HG02642 (cell line): ENCODE data around the gene TMEM116.
A peak's percentile ranks its signal among the peaks of the same experiment; 100 is the strongest.
"Not testable (repeated sequence)": the region's sequence is repeated elsewhere in the genome, so short reads cannot be mapped to it uniquely, and the experiment has no call there.

Experiments
- ATAC-seq: cut with Tn5 transposase; IDR thresholded peaks from one replicate; pipeline ENCODE4 v1.9.1; 2021; ENCODE audit warnings: mild to moderate bottlenecking; ENCODE audit not compliant: unreplicated experiment, poor library complexity

Gene TMEM116

DNA sequence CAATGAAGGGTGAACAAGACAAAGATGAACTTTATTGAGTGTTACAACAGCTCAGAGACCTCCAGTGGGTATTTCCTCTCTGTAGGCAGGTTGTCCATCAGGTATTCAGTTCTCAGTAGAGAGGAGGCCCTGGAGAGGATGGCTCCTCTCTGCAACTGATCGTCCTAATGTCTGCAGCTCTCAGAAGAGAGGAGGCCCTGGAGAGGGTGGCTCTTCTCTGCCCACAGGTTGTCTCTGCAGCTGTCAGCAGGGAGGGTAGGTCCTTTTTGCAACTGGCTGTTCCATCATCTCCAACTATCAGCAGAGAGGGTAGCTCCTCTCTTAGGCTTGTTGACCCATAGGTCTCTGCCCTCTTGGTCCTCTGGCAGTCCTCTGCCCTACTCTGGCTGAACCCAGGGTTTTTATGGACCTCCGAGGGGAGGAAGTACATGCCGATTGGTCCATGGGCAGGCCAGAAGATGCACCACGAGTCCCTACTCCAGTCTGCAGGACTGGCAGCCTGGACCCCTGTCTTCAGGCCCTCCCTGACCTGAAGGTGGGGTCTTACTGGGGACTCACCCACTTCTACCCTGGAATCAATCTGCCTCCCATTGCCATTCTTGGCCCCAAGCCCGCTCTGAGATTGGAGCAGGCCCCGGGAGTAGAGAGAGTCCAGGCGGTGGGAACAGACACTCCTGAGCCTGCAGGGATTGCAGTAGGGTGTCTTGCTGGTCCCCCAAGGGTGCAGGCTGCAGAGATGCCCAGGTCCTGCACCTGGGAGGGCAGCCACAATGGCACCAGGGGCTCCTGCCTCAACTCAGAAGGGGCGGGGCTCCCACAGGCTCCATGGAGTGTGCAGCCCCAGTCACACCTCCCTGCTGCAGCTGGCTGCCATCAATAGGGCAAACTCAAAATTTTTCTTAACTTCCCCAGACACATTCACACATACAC is 2.3 kb downstream of the TMEM116 start:
- ATAC-seq, result no peak

GRCh38 chr12:112009596-112009995 is 3.4 kb downstream of the TMEM116 start:
- ATAC-seq, result not testable (repeated sequence)

GRCh38 chr12:112008918-112009317 is 4.0 kb downstream of the TMEM116 start:
- ATAC-seq, result no peak

- ATAC-seq, result no peak
Observed at GRCh38 chr12:112007945-112008344, 5.0 kb downstream of the TMEM116 start.

GRCh38 chr12:112005419-112006395 is 7.3 kb downstream of the TMEM116 start:
- ATAC-seq, result no peak

GRCh38 chr12:112004041-112004440 is 8.9 kb downstream of the TMEM116 start:
- ATAC-seq, result no peak

- no peak for ATAC-seq
Observed at GRCh38 chr12:112001576-112001975, 11.4 kb downstream of the TMEM116 start.

DNA sequence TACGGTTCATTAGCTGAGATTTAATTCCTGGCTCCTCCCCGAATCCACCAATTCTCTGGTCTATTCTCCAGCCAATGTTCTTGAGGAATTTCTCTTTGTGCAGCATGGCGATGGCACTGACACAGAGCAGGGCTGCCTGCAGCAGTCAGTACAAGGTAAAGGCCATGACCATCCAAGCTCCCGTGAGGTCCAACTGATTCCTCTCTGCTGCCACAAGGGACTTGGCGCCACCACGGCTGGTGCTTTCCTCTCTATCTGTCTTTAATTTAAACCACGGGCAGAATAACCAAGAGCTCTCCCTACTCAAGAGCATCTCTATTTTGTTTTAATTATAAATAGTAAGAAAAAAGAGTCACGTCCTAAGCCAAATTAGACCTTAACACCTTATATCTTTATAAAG is 12.1 kb downstream of the TMEM116 start:
- ATAC-seq, result no peak

DNA sequence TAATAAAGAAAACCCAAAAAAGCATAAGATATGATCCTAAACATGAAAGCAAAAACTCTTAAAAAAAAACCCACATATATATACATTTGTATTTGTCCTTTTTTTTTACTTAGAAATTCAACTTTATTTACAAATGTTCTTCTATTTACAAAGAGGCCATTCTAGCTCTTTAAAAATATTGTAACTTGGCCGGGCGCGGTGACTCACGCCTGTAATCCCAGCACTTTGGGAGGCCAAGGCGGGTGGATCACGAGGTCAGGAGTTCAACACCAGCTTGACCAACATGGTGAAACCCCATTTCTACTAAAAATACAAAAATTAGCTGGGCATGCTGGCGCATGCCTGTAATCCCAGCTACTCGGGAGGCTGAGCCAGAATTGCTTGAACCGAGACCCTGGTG is 13.8 kb downstream of the TMEM116 start:
- ATAC-seq, result not testable (repeated sequence)

- ATAC-seq, result no peak
Observed at GRCh38 chr12:111998015-111998414, 14.9 kb downstream of the TMEM116 start.

- ATAC-seq, result no peak
Observed at GRCh38 chr12:111997300-111997699, 15.7 kb downstream of the TMEM116 start.

GRCh38 chr12:111995782-111996480 is 17.0 kb downstream of the TMEM116 start:
- no peak for ATAC-seq

DNA sequence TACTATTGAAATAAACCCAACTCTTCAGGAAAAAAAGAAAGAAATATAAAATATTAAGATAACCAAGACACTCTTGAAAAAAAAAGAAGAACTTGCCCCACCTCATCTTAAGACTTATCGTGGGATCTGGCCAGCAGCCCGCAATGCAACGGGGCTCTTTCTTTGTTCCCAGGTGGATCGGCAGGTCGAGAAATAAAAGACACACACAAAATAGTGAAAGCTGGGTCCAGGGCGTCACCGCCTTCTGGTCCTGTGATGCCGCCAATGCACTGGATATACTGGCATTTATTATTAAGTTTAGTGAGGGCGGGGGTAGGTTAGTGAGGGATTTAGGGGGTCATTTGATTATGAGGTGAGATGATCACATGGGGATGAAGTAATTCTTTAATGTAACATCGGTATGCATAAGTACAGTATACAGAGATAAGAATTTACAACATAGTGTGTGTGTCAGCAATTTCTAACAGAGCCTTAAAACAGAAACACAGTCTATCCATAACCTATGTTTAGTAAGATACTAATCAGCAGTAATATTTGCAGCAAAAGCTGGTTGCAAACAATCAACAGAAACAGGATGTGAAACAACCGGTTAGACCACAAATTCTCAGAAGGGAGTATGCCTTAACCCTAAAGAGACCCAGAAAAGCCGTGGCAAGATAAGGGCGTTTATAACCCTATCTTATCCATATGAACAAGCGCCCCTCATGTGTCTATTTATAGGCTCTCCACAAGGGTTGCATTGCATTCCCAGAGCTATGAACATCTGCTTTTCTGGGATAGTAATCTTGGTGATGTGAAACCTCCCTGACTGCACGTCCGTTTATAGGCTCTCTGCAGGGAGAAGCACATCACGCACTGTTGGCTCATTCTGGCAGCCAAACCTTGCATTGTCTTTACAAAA is 18.5 kb downstream of the TMEM116 start:
- peak; percentile 9 for ATAC-seq

GRCh38 chr12:111993292-111994150 is 19.4 kb downstream of the TMEM116 start:
- ATAC-seq, result peak; percentile 59

DNA sequence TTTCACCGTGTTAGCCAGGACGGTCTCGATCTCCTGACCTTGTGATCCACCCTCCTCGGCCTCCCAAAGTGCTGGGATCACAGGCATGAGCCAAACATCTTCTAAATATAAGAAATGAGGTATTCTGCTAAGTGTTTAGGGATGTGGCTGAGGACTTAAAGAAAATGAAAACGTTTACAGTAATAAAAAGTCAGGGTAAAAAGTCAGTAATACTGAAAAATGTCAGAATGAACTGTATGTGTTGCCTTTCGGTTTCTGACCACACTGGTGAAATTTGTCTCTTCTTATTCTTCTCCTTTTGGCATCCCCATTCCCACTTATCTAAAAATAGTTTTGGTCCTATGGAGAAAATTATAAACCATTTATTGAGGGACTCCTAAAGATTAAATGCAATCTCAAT is 20.5 kb downstream of the TMEM116 start:
- ATAC-seq, result no peak

DNA sequence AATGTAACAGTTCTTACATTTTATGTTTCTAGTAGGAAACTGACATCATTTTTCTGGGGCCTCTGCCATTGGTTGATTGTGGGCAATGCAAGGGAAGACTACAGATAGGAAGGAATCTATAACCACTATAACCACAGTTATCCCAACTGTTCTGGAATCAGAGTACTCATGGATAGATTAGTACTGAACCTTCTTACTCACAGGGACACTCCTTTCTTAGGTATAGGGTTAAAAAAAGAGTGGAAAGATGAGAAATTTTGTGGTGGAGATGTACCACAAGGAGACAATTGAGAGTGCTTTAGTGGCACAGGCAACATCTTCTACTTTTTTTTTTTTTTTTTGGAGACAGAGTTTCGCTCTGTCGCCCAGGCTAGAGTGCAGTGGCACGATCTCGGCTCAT is 21.0 kb downstream of the TMEM116 start:
- ATAC-seq, result no peak

GRCh38 chr12:111991535-111991934 is 21.4 kb downstream of the TMEM116 start:
- no peak for ATAC-seq

DNA sequence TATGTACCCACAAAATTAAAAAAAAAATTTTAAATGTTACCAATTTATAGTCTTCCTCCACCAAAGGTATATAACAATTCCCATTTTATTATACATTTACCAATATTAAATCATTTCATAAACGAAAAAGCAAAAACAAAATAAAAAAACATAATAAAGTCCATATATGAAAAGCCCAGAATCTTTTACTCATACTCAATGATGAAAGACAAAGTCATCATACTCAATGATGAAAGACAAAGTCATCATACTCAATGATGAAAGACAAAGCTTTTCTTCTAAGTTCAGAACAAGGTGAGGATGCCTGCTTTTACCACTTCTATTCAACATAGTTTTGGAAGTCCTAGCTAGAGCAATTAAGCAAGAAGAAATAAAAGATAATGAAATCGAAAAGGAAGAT is 28.1 kb downstream of the TMEM116 start:
- no peak for ATAC-seq
